NB4 (cell line): Measurements from ENCODE around the gene SLC35C1.

Source experiments
- DNase-seq: peaks from one replicate; pipeline ENCODE4 v3.0.0; 2010; ENCODE audit warnings: low read depth
- H3K4me3 ChIP-seq: one replicate; pipeline ENCODE4 v1.5.1; 2011; ENCODE audit warnings: mild to moderate bottlenecking, low read depth, low read length, moderate library complexity
- CTCF ChIP-seq: IDR thresholded peaks from one replicate; pipeline ENCODE4 v1.5.1; 2012; ENCODE audit warnings: low read depth, low read length
- MAX ChIP-seq: IDR thresholded peaks from 2 replicates; pipeline ENCODE4 v1.6.1; 2011; ENCODE audit warnings: low read depth, low read length
- MYC ChIP-seq: IDR thresholded peaks from 2 replicates; pipeline ENCODE4 v1.6.1; 2011; ENCODE audit warnings: low read depth, low read length
- POLR2A ChIP-seq: IDR thresholded peaks from 2 replicates; pipeline ENCODE4 v1.6.1; 2011; ENCODE audit warnings: mild to moderate bottlenecking; ENCODE audit not compliant: insufficient read length; ENCODE audit errors: extremely low read depth

SLC35C1 gene

GRCh38 chr11:45794169-45794568 is 10.8 kb upstream of the SLC35C1 start:
- DNase-seq, result no peak
- TF ChIP-seq MAX (no peak), CTCF (no peak), POLR2A (no peak), MYC (no peak)
- H3K4me3 ChIP-seq, result no peak overlapping the region

- TF ChIP-seq POLR2A, result no peak
- TF ChIP-seq CTCF, result no peak
- TF ChIP-seq MYC, result no peak
- no peak for TF ChIP-seq MAX
- H3K4me3 ChIP-seq, result no peak overlapping the region
- DNase-seq, result no peak
Observed at GRCh38 chr11:45795379-45795778, 9.6 kb upstream of the SLC35C1 start.

- TF ChIP-seq CTCF (no peak), POLR2A (no peak)
- DNase-seq, result no peak
Observed at GRCh38 chr11:45796461-45796861, 8.5 kb upstream of the SLC35C1 start.

GRCh38 chr11:45798793-45799441 is 6.0 kb upstream of the SLC35C1 start:
- TF ChIP-seq MYC, result no peak
- TF ChIP-seq POLR2A, result no peak
- TF ChIP-seq MAX, result no peak
- no peak for TF ChIP-seq CTCF
- no peak overlapping the region for H3K4me3 ChIP-seq
- DNase-seq, result no peak

More at GRCh38 chr11:45796461-45796861, 8.5 kb upstream of the SLC35C1 start:
- H3K4me3 ChIP-seq, result no peak overlapping the region

- H3K4me3 ChIP-seq, result no peak overlapping the region
- no peak for DNase-seq
- TF ChIP-seq POLR2A, result no peak
- no peak for TF ChIP-seq MYC
- no peak for TF ChIP-seq MAX
- no peak for TF ChIP-seq CTCF
Observed at GRCh38 chr11:45799562-45799961, 5.4 kb upstream of the SLC35C1 start.

- TF ChIP-seq MAX, result no peak
- TF ChIP-seq POLR2A, result no peak
- no peak for TF ChIP-seq MYC
- no peak for DNase-seq
- no peak overlapping the region for H3K4me3 ChIP-seq
Observed at GRCh38 chr11:45800261-45800660, 4.7 kb upstream of the SLC35C1 start.
